Kidney (tissue), 14 donors: ENCODE data around the gene TAS1R1. TPM values are rescaled to one million over a fixed set of nuclear protein-coding genes. Genes with fewer than 3 reads are reported as not detected.
A peak's percentile ranks its signal among the peaks of the same experiment; 100 is the strongest.

Source experiments
- DNase-seq, 5 donors: peaks; one replicate each; pipeline ENCODE4 v3.0.0-alpha.2; 2013 to 2020
- FAIRE-seq: peaks from 2 replicates; lab custom pipeline; 2012; peaks lifted over from hg19 to GRCh38; lab: Jason Lieb, UNC
- H3K27ac ChIP-seq, 2 donors: one replicate each; pipeline ENCODE4 v1.7.0; 2013; ENCODE audit warnings: low read depth in 2 of 2, low read length in 2 of 2, inconsistent platforms in 1 of 2
- H3K27me3 ChIP-seq: one replicate; pipeline ENCODE4 v1.7.1; 2013; ENCODE audit warnings: low read length, inconsistent platforms; ENCODE audit not compliant: control insufficient read depth, insufficient read depth
- H3K36me3 ChIP-seq, 3 donors: one replicate each; pipeline versions ENCODE4 v1.7.0 to v1.7.1; 2013; ENCODE audit warnings: low read length in 3 of 3, control low read depth in 1 of 3, inconsistent platforms in 1 of 3; ENCODE audit not compliant: insufficient read depth in 3 of 3, control insufficient read depth in 2 of 3
- H3K4me1 ChIP-seq, 3 donors: one replicate each; pipeline versions ENCODE4 v1.7.0 to v1.7.1; 2013; ENCODE audit warnings: low read length in 3 of 3, inconsistent platforms in 1 of 3, low read depth in 1 of 3; ENCODE audit not compliant: control insufficient read depth in 2 of 3, insufficient read depth in 2 of 3
- H3K4me3 ChIP-seq, 3 donors: one replicate each; pipeline versions ENCODE4 v1.7.0 to v1.8.1; 2013; ENCODE audit warnings: low read length in 3 of 3, control low read depth in 1 of 3, inconsistent platforms in 1 of 3
- H3K9ac ChIP-seq, 3 donors: one replicate each; pipeline versions ENCODE4 v1.7.0 to v1.7.1; 2013; ENCODE audit warnings: low read length in 3 of 3, control low read depth in 1 of 3, inconsistent platforms in 1 of 3
- H3K9me3 ChIP-seq, 3 donors: one replicate each; pipeline versions ENCODE4 v1.7.0 to v1.7.1; 2013; ENCODE audit warnings: low read length in 3 of 3, control low read depth in 1 of 3, inconsistent platforms in 1 of 3; ENCODE audit not compliant: control insufficient read depth in 2 of 3, insufficient read depth in 1 of 3
- CTCF ChIP-seq: IDR thresholded peaks from 3 replicates; pipeline ENCODE4 v1.5.1; 2012; ENCODE audit warnings: mild to moderate bottlenecking, moderate library complexity, borderline replicate concordance; ENCODE audit not compliant: insufficient read depth; ENCODE audit errors: extremely low read depth
- intact Hi-C: fragments of 100-400 bp; cut with DNase I; formaldehyde crosslinking; loops from one replicate; pipeline ENCODE4 v1.11.1; 2022
- polyA plus RNA-seq: library from polyadenylated mRNA; stranded (reverse); fragments of 350-450 nt; fragmentation: Illumina TruSeq; extraction: RNeasy Lipid Tissue Mini Kit (QIAGEN cat#74804); gene quantifications from one replicate; pipeline ENCODE4 v1.2.3, GENCODE V29; 2014; ENCODE audit warnings: low read depth, low replicate concordance; ENCODE audit not compliant: insufficient read depth
- total RNA-seq: library from RNA; stranded (reverse); fragmentation: NEBNext Ultra II Directional; extraction: Animal tissue kit (Norgen Biotek cat#: 25700); gene quantifications from one replicate; pipeline ENCODE4 v1.2.1, GENCODE V29; 2021
- donor health status: control.
- donor health status: control.
- donor health status: control.
- donor health status: control.
- donor health status: control.
- donor health status: DM: yes; HTN: yes; CAD: no.
- donor health status: Normal renal cell carcinoma (clear cell type).

TAS1R1 gene
- total and polyA plus RNA-seq, 2 donors from 2014 or later = not detected

GRCh38 chr1:6602669-6603237, 47.6 kb downstream of the TAS1R1 start, which contains the start of gene KLHL21:
KLHL21 (minus strand) TSS chr1:6602869; CDS start chr1:6602817, 52 bp downstream.
- intact Hi-C loops = no loop called here
- FAIRE-seq (no peak), DNase-seq (peak; percentile 85 to 98 (median 91))
- Histone ChIP-seq H3K36me3 (peaks cover 0 to 7% (median 3%) of the 10 kb centered on the region in 3 donors), H3K9me3 (no peaks in the 10 kb centered on the region), H3K4me3 (peak within 1 kb of the TSS; percentile 60 to 99 (median 95)), H3K27ac (peak within 1 kb of the TSS; percentile 99), H3K9ac (peak within 1 kb of the TSS; percentile 24 to 95 (median 93)), H3K4me1 (peaks cover 5 to 32% (median 17%) of the 10 kb centered on the region in 3 donors), H3K27me3 (no peaks in the 10 kb centered on the region)
- no peak for TF ChIP-seq CTCF

- Histone ChIP-seq H3K27me3 (no peaks in the 10 kb centered on the region), H3K4me1 (peaks cover 5 to 30% (median 17%) of the 10 kb centered on the region in 3 donors), H3K9me3 (no peaks in the 10 kb centered on the region), H3K36me3 (peaks cover 0 to 4% (median 0%) of the 10 kb centered on the region in 3 donors), H3K4me3 (peak overlapping the region; percentile 50 to 99 (median 74)), H3K27ac (peak overlapping the region; percentile 99), H3K9ac (peak overlapping the region in 2 of 3 donors; percentile 82 to 87)
- no peak for TF ChIP-seq CTCF
- FAIRE-seq = no peak
- intact Hi-C loops = no loop called here
- peak; percentile 69 to 89 (median 86) for DNase-seq
Measured at GRCh38 chr1:6603238-6603914, 48.3 kb downstream of the TAS1R1 start.

- intact Hi-C loops = no loop called here
- H3K27ac ChIP-seq = peak overlapping the region; percentile 99
- peak overlapping the region; percentile 26 to 99 (median 74) for H3K4me3 ChIP-seq
- TF ChIP-seq CTCF = no peak
- H3K4me1 ChIP-seq = peaks cover 5 to 26% (median 13%) of the 10 kb centered on the region in 3 donors
- no peaks in the 10 kb centered on the region for H3K9me3 ChIP-seq
- H3K36me3 ChIP-seq = peaks cover 0 to under 1% (median 0%) of the 10 kb centered on the region in 3 donors
- DNase-seq = peak; percentile 77 to 93 (median 81)
- no peak for FAIRE-seq
- peak overlapping the region in 2 of 3 donors; percentile 82 to 87 for H3K9ac ChIP-seq
- no peaks in the 10 kb centered on the region for H3K27me3 ChIP-seq
Measured at GRCh38 chr1:6603915-6604558, 48.9 kb downstream of the TAS1R1 start.
